K562 (cell line): ENCODE results near the gene RNH1. TPM values are rescaled to one million over a fixed set of nuclear protein-coding genes. Genes with fewer than 3 reads are reported as not detected.
A peak's percentile ranks its signal among the peaks of the same experiment; 100 is the strongest.

ENCODE experiments used
- BCLAF1 ChIP-seq, 2 experiments: fragments of 450-650 bp in 1 of 2; IDR thresholded peaks; 2 replicates each; pipeline ENCODE4 v1.6.1; 2011 to 2017; ENCODE audit warnings: low read depth in 2 of 2, antibody characterized with exemption in 1 of 2, borderline replicate concordance in 1 of 2, low read length in 1 of 2, mild to moderate bottlenecking in 1 of 2, mixed read lengths in 1 of 2; ENCODE audit not compliant: control insufficient read depth in 1 of 2
- E2F5 ChIP-seq: sonication (generic); formaldehyde crosslinking; IDR thresholded peaks from 2 replicates; pipeline ENCODE4 v1.8.0; 2022; ENCODE audit warnings: mild to moderate bottlenecking, missing genetic modification reagents
- FOXA3 ChIP-seq, 2 experiments: fragments of 450-650 bp in 1 of 2; sonication (generic) in 1 of 2; formaldehyde crosslinking; IDR thresholded peaks in 1 of 2; conservative IDR thresholded peaks in 1 of 2; 2 replicates each; pipeline versions ENCODE4 v1.4.0 to v1.8.0; 2020 to 2022; ENCODE audit warnings: mild to moderate bottlenecking in 2 of 2, missing genetic modification reagents in 1 of 2
- FOXJ2 ChIP-seq: fragments of 200-800 bp; sonication (Bioruptor generic); IDR thresholded peaks from 2 replicates; pipeline ENCODE4 v1.6.1; 2016; ENCODE audit warnings: missing genetic modification characterization, missing compliant biosample characterization
- IRF2 ChIP-seq: sonication (generic); formaldehyde crosslinking; IDR thresholded peaks from 2 replicates; pipeline ENCODE4 v1.8.1; 2022; ENCODE audit warnings: mild to moderate bottlenecking, missing genetic modification reagents
- KAT7 ChIP-seq: sonication (generic); formaldehyde crosslinking; IDR thresholded peaks from 2 replicates; pipeline ENCODE4 v1.8.0; 2022; ENCODE audit warnings: missing genetic modification reagents, mild to moderate bottlenecking, borderline replicate concordance
- RAD51 ChIP-seq: fragments of 450-650 bp; IDR thresholded peaks from 2 replicates; pipeline ENCODE4 v1.7.1; 2016; ENCODE audit warnings: low read depth, mild to moderate bottlenecking, borderline replicate concordance
- TAL1 ChIP-seq: fragments of 450-650 bp; IDR thresholded peaks from 2 replicates; pipeline ENCODE4 v1.6.1; 2016; ENCODE audit warnings: mild to moderate bottlenecking
- XRCC5 ChIP-seq: fragments of 200-400 bp; formaldehyde crosslinking; IDR thresholded peaks from 2 replicates; pipeline ENCODE4 v1.6.1; 2017; ENCODE audit warnings: low read depth, mild to moderate bottlenecking, low read length
- ZFX ChIP-seq: sonication (generic); formaldehyde crosslinking; IDR thresholded peaks from 2 replicates; pipeline ENCODE4 v1.8.0; 2022; ENCODE audit warnings: mild to moderate bottlenecking, missing genetic modification reagents, moderate library complexity
- ZZZ3 ChIP-seq: fragments of 450-650 bp; IDR thresholded peaks from 2 replicates; pipeline ENCODE4 v1.6.1; 2016; ENCODE audit warnings: antibody characterized with exemption, mild to moderate bottlenecking, moderate library complexity
- polyA plus RNA-seq, 8 experiments: library from polyadenylated mRNA; depleted of rRNA in 4 of 8; stranded (reverse) in 5 of 8; unstranded in 3 of 8; fragments of >200 nt; fragmentation: Nextera tagmentation in 2 of 8; fragmentation: Illumina TruSeq in 1 of 8; extraction: Ambion mirVana in 2 of 8; extraction: Trizol in 1 of 8; gene quantifications; 2 replicates each; pipeline versions ENCODE4 v1.2.1 to v1.2.3, GENCODE V29; 2011 to 2014; ENCODE audit warnings: inconsistent platforms in 1 of 8, missing spikeins in 1 of 8
- total RNA-seq, 7 experiments: library from RNA; depleted of rRNA in 6 of 7; stranded (reverse); fragments of >200 nt in 6 of 7; fragmentation: Illumina TruSeq in 2 of 7; extraction: Trizol in 2 of 7; gene quantifications; 2 replicates each; pipeline versions ENCODE4 v1.2.1 to v1.2.3, GENCODE V29; 2011 to 2021; ENCODE audit warnings: low replicate concordance in 1 of 7

Gene RNH1
- total and polyA plus RNA-seq, 9 of the 15 experiments (the other 6 are each of a cell fraction or from before 2014, with no cell fraction given) = 2.5 to 160 (median 44.3) TPM

- TF ChIP-seq BCLAF1 (IDR thresholded peaks at IDR 0.05; ENCODE audit: borderline replicate concordance in 1 of 2, control insufficient read depth in 1 of 2, low read depth in 2 of 2, low read length in 1 of 2) (0 out of 4 replicates have a peak, but pooled peaks of 1 of the 2 experiments have one; percentile 74), ZFX (peak; percentile 53), FOXA3 (CRISPR knock-in tag; conservative IDR thresholded peaks at IDR 0.05 in 1 of 2, IDR thresholded peaks at IDR 0.05 in 1 of 2) (peak in 1 of 2 experiments; percentile 2; a peak in 1 of 4 replicates), XRCC5 (peak; percentile 41; the same call in 1 of the 2 replicates), ZZZ3 (no peak), TAL1 (peak; percentile 79), E2F5 (CRISPR knock-in tag) (peak; percentile 80; the same call in 1 of the 2 replicates), KAT7 (CRISPR knock-in tag) (0 out of 2 replicates have a peak, but pooled peaks have one; percentile 70), RAD51 (peak; percentile 89), IRF2 (CRISPR knock-in tag) (no peak), FOXJ2 (tag) (peak; percentile 67; the same call in 1 of the 2 replicates)
Measured at GRCh38 chr11:460331-461199, 46.5 kb downstream of the RNH1 start (continued).
